GM12872 (cell line): ENCODE measurements around the gene ZNF467.

Experiments
- TF ChIP-seq, protein P1 (sequence below): IDR thresholded peaks from 3 replicates; pipeline ENCODE4 v1.5.1; 2011; ENCODE audit warnings: low read depth, mild to moderate bottlenecking, low read length, moderate library complexity; ENCODE audit not compliant: insufficient read depth

The ZNF467 gene

DNA sequence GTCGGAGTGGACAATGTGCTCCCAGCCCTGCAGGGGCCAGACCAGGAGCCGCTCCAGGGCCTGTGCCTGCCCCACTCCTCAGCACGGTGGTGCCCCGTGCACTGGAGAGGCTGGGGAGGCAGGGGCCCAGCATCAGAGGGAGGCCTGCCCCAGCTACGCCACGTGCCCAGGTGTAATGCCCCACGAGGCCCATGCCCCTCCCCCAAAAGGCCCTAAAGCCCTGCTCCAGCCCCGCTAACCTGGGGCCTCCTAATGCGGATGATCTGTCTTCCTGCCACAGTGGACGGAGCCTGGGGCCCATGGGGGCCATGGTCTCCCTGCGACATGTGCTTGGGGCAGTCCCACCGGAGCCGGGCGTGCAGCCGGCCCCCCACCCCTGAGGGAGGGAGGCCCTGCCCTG, 41.1 kb upstream of the ZNF467 start:
- TF ChIP-seq, protein P1, sequence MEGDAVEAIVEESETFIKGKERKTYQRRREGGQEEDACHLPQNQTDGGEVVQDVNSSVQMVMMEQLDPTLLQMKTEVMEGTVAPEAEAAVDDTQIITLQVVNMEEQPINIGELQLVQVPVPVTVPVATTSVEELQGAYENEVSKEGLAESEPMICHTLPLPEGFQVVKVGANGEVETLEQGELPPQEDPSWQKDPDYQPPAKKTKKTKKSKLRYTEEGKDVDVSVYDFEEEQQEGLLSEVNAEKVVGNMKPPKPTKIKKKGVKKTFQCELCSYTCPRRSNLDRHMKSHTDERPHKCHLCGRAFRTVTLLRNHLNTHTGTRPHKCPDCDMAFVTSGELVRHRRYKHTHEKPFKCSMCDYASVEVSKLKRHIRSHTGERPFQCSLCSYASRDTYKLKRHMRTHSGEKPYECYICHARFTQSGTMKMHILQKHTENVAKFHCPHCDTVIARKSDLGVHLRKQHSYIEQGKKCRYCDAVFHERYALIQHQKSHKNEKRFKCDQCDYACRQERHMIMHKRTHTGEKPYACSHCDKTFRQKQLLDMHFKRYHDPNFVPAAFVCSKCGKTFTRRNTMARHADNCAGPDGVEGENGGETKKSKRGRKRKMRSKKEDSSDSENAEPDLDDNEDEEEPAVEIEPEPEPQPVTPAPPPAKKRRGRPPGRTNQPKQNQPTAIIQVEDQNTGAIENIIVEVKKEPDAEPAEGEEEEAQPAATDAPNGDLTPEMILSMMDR: no peak

DNA sequence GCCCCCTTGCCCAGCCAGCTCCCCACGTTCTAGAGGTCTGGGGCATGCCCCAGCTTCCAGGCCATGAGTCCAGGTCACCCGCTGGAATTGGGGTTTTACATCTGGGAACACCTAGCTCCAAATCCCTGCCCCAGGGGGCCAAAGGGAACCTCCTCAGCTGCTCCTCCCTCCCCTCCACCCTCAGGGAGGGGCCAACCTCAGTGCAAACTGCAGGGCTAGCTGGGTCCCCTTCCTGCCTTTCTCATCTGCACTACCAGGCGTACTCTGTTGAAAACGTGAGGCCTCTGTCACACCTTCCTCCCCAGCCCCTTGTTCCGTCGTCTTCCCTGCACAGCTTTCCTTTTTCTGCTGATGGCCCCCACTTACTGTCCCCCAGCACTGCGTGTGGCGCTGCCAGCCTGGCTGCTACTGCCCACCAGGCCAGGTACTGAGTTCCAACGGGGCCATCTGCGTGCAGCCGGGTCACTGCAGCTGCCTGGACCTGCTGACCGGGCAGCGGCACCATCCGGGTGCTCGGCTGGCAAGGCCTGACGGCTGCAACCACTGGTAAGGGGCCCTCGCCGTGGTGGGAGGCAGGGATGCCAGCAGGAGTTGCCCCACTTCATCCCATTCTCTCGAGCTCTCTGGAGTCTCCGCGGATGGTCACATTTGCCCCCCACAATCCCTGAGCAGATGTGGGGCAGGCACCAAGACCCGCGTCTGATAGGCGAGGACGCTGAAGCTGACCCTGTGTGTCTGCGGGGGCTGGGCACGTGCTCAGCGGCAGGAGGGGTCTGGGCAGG, 40.1 kb upstream of the ZNF467 start:
- TF ChIP-seq, protein P1: no peak

DNA sequence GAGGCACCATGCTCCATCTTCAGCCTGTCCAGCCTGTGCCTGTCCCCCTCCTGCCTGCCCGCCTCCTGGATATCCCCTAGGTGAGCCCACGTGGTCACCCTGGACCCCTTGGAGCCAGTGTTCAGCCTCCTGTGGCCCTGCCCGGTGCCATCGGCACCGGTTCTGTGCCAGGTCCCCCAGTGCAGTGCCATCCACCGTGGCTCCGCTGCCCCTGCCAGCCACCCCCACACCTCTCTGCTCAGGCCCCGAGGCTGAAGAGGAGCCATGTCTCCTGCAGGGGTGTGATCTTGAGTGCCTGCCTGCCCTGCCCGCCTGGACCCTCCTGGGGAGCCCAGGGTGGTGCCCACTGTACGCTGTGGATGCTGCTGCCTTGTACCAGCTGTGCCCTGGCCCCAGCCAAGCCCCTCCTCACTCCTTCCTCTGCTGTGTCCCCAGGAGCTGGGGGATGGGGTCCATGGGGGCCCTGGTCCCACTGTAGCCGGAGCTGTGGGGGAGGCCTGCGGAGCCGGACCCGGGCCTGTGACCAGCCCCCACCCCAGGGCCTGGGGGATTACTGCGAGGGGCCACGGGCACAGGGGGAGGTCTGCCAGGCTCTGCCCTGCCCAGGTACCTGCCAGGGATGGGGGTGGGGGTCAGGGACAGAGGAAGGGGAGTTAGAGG, 38.6 kb upstream of the ZNF467 start:
- TF ChIP-seq, protein P1: no peak

DNA sequence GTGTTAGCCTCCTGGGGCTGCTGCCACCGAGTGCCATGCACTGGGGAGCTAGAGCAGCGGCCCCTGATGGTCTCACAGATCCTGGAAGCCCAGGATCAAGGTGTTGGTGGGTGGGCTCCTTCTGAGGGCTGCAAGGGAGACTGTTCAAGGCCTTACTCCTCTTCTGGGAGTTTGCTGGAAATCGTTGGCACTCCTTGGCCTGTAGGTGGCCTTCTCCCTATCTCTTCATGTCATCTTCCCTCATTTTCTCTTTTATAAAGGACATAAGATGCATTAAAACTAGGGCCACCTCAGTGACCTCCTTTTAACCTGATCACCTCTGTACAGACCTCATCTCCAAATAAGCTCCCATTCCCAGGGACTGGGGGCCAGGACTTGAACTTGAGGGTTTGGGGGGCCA, 37.8 kb upstream of the ZNF467 start:
- TF ChIP-seq, protein P1: peak; percentile 45; the same call in 2 of the 3 replicates

DNA sequence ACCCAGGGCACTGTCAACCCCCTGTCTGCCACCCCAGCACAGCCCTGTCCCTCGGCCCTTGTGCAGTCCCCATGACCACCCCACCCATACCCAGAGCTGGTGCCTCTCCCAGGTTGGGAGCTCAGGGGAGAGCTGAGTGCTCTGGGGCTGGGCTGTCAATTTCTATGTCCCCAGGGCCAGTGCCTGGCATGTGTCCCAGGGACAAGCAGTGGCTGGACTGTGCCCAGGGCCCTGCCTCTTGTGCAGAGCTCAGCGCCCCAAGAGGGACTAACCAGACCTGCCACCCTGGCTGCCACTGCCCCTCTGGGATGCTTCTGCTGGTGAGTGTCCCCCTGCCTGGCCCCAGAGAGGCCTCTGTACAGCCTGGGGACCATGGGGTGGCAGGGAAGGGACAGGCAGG, 35.8 kb upstream of the ZNF467 start:
- TF ChIP-seq, protein P1: no peak

DNA sequence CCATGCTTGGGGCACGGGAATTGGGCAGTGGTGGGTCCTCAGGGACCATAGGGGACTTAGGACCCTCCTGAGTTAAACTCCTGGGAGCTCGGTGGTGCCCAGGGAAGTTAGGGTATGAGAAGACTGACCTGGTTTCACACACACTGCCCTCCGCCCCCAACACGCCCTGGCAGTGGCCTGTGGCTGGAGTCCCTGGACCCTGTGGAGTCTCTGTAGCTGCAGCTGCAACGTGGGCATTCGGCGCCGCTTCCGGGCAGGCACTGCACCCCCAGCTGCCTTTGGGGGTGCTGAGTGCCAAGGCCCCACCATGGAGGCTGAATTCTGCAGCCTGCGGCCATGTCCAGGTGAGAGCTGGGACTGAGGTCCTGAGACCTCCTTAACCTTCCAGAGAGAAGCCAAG, 34.9 kb upstream of the ZNF467 start:
- TF ChIP-seq, protein P1: no peak

DNA sequence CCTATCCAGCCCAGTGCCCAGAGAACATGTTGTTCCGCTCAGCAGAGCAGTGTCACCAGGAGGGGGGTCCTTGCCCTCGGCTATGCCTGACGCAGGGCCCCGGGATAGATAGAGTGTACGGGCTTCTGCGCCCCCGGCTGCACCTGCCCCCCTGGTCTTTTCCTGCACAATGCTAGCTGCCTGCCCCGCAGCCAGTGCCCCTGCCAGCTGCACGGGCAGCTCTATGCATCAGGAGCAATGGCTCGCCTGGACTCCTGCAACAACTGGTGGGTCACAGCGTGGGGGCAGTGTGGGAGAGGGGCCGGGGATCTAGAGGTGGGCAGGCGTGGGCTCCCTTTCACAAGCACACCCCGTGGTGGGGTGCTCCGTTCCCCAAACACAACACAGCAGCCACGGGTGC, 33.3 kb upstream of the ZNF467 start:
- TF ChIP-seq, protein P1: no peak
